Heart left ventricle (tissue), 16 donors: ENCODE results near the gene BLID. TPM values are rescaled to one million over a fixed set of nuclear protein-coding genes. Genes with fewer than 3 reads are reported as not detected.
A peak's percentile ranks its signal among the peaks of the same experiment; 100 is the strongest.

Source experiments
- ATAC-seq, 4 donors: fragments of 200-7000 bp; cut with Tn5 transposase; one replicate each; pipeline ENCODE4 v1.9.1; 2020 to 2022; ENCODE audit warnings: moderate library complexity in 4 of 4, mild to moderate bottlenecking in 3 of 4, moderate number of reproducible peaks in 1 of 4
- DNase-seq, 5 donors: peaks; one replicate each; pipeline ENCODE4 v3.0.0-alpha.2; 2020
- H3K27ac ChIP-seq, 12 donors: fragments of 200-600 bp; sonication (generic) in 4 of 12; one replicate each; pipeline versions ENCODE4 v1.5.0 to v1.8.0; 2016 to 2022; ENCODE audit warnings: mild to moderate bottlenecking in 2 of 12
- H3K27me3 ChIP-seq, 9 donors: fragments of 200-600 bp; sonication (generic) in 2 of 9; one replicate each; pipeline versions ENCODE4 v1.5.1 to v1.8.0; 2016 to 2022; ENCODE audit warnings: mild to moderate bottlenecking in 3 of 9
- H3K36me3 ChIP-seq, 9 donors: fragments of 200-600 bp; sonication (generic) in 2 of 9; one replicate each; pipeline versions ENCODE4 v1.5.0 to v1.8.0; 2018 to 2022; ENCODE audit warnings: mild to moderate bottlenecking in 2 of 9
- H3K4me1 ChIP-seq, 12 donors: fragments of 200-600 bp; sonication (generic) in 4 of 12; one replicate each; pipeline versions ENCODE4 v1.5.0 to v1.8.0; 2016 to 2022; ENCODE audit warnings: mild to moderate bottlenecking in 3 of 12
- H3K4me3 ChIP-seq, 12 donors: fragments of 200-600 bp; sonication (generic) in 4 of 12; one replicate each; pipeline versions ENCODE4 v1.5.0 to v1.8.0; 2017 to 2022; ENCODE audit warnings: mild to moderate bottlenecking in 9 of 12, moderate library complexity in 4 of 12
- H3K9me3 ChIP-seq, 12 donors: fragments of 200-600 bp; sonication (generic) in 4 of 12; one replicate each; pipeline versions ENCODE4 v1.5.0 to v1.8.0; 2016 to 2022; ENCODE audit warnings: mild to moderate bottlenecking in 1 of 12
- CTCF ChIP-seq, 12 donors: fragments of 200-600 bp; sonication (generic) in 4 of 12; IDR thresholded peaks; one replicate each; pipeline versions ENCODE4 v1.5.0 to v1.8.0; 2018 to 2022; ENCODE audit warnings: antibody characterized with exemption in 12 of 12, mild to moderate bottlenecking in 5 of 12
- POLR2A ChIP-seq, 2 donors: fragments of 450-650 bp; IDR thresholded peaks; one replicate each; pipeline ENCODE4 v1.6.1; 2017; ENCODE audit warnings: antibody characterized with exemption in 2 of 2, mild to moderate bottlenecking in 2 of 2, moderate library complexity in 2 of 2
- WGBS, 4 donors: extraction: QIAGEN DNeasy Blood & Tissue Kit in 2 of 4; methylation state at CpG; one replicate each; pipeline versions ENCODE4 v1.1.5 to v1.1.7; 2013 to 2018; 5-methylcytosine and 5-hydroxymethylcytosine counted together
- intact Hi-C, 10 donors: fragments of 100-400 bp; cut with DNase I; formaldehyde crosslinking; loops; one replicate each; pipeline versions ENCODE4 v1.11.1 to v1.14.2; 2022
- polyA plus RNA-seq, 2 donors: library from polyadenylated mRNA; stranded (reverse); fragments of 200-250 nt; gene quantifications; one replicate each; pipeline ENCODE4 v1.2.3, GENCODE V29; 2013
- total RNA-seq, 9 donors: library from RNA; depleted of rRNA in 2 of 9; stranded (reverse); fragments of >200 nt in 2 of 9; fragmentation: NEBNext Ultra II Directional in 3 of 9; extraction: Animal tissue kit (Norgen Biotek cat#: 25700) in 3 of 9; gene quantifications; one replicate each; pipeline versions ENCODE4 v1.1.0 to v1.2.4, GENCODE V29; 2016 to 2023
- donor health status: ischemic (EF 13 %, LVEDD 7.1; RV severe dilation, severe dysfunction).
- donor health status: healthy with polysubstance abuse.
- donor health status: DM: no; HTN: yes; CAD: no.
- donor health status: DM: no; HTN: no; CAD: no.
- donor health status: ischemic (EF 25% LVEDD 6.9; RV normal size, moderate dysfunction).
- donor health status: ischemic (EF 25% LVEDD 5.7; RV mildly dilated, moderate dysfunction).
- donor health status: healthy.
- donor health status: DM: yes; HTN: yes; CAD: no.
- donor health status: ischemic (EF 35%, LVEDD 5.7; RV mildly dilated, moderate dysfunction).
- donor health status: nonischemic (EF 11% LVEDD 7.7; RV severe dilation, severe dysfunction).
- donor health status: DM: yes; HTN: yes; CAD: no.
- donor health status: PGD.
- donor health status: ischemic (EF 29% LVEDD 5.4; RV normal size, mild dysfunction).
- donor health status: nonischemic (EF 23%, LVEDD 6.1; RV moderate dilation, normal function).

BLID gene
- total and polyA plus RNA-seq, 11 donors = not detected

- ATAC-seq (peak in 1 of 4 donors; percentile 19), DNase-seq (no peak)
- WGBS, 4 donors = 51 to 63% (median 59%) methylated on average over 3 of the region's 3 CpGs
- Histone ChIP-seq H3K27ac (peak overlapping the region; percentile 13 to 87 (median 48)), H3K4me1 (peaks cover 0 to 41% (median 6%) of the 10 kb centered on the region in 12 donors), H3K36me3 (peaks cover 0 to 19% (median 0%) of the 10 kb centered on the region in 9 donors), H3K4me3 (no peak overlapping the region), H3K27me3 (no peaks in the 10 kb centered on the region), H3K9me3 (no peaks in the 10 kb centered on the region)
- intact Hi-C loops = loop anchor here in 1 of 10 donors (10.0 kb wide), 1 partner anchor 51 kb away; no protein-coding TSS in a partner anchor
- TF ChIP-seq CTCF (IDR thresholded peaks at IDR 0.05) (no peak), POLR2A (IDR thresholded peaks at IDR 0.05) (no peak)
Measured at GRCh38 chr11:122085712-122086111, 30.3 kb downstream of the BLID start.

GRCh38 chr11:122085264-122085663 lies 30.8 kb downstream of the BLID start:
- Histone ChIP-seq H3K4me1 (peaks cover 0 to 37% (median 6%) of the 10 kb centered on the region in 12 donors), H3K27ac (peak overlapping the region; percentile 13 to 87 (median 55)), H3K4me3 (no peak overlapping the region), H3K9me3 (no peaks in the 10 kb centered on the region), H3K27me3 (no peaks in the 10 kb centered on the region), H3K36me3 (peaks cover 0 to 15% (median 0%) of the 10 kb centered on the region in 9 donors)
- no peak for TF ChIP-seq POLR2A (IDR thresholded peaks at IDR 0.05)
- TF ChIP-seq CTCF (IDR thresholded peaks at IDR 0.05) = no peak
- ATAC-seq (peak; percentile 86 to 93 (median 90)), DNase-seq (no peak)
- 14 to 26% (median 19%) methylated on average over 1 of the region's 1 CpG for WGBS, 4 donors
- intact Hi-C loops = loop anchor here in 1 of 10 donors (10.0 kb wide), 1 partner anchor 50 kb away; no protein-coding TSS in a partner anchor

- no peaks in the 10 kb centered on the region for H3K27me3 ChIP-seq
- peaks cover 0 to 25% (median 6%) of the 10 kb centered on the region in 12 donors for H3K4me1 ChIP-seq
- intact Hi-C loops = loop anchor here in 1 of 10 donors (10.0 kb wide), 1 partner anchor 47 kb away; no protein-coding TSS in a partner anchor
- WGBS, 4 donors = 78 to 95% (median 88%) methylated on average over 2 of the region's 2 CpGs
- no peaks in the 10 kb centered on the region for H3K36me3 ChIP-seq
- TF ChIP-seq POLR2A (IDR thresholded peaks at IDR 0.05) = no peak
- no peak for TF ChIP-seq CTCF (IDR thresholded peaks at IDR 0.05)
- no peaks in the 10 kb centered on the region for H3K9me3 ChIP-seq
- no peak overlapping the region for H3K4me3 ChIP-seq
- H3K27ac ChIP-seq = no peak overlapping the region
- ATAC-seq (no peak), DNase-seq (no peak)
Measured at GRCh38 chr11:122082205-122082604, 33.8 kb downstream of the BLID start.

GRCh38 chr11:122081073-122081472 lies 34.9 kb downstream of the BLID start:
- H3K9me3 ChIP-seq = no peaks in the 10 kb centered on the region
- no peak for TF ChIP-seq POLR2A (IDR thresholded peaks at IDR 0.05)
- no peak for TF ChIP-seq CTCF (IDR thresholded peaks at IDR 0.05)
- peaks cover 0 to 25% (median 6%) of the 10 kb centered on the region in 12 donors for H3K4me1 ChIP-seq
- no peak overlapping the region for H3K27ac ChIP-seq
- intact Hi-C loops = loop anchor here in 1 of 10 donors (10.0 kb wide), 1 partner anchor 46 kb away; no protein-coding TSS in a partner anchor
- DNase-seq (no peak), ATAC-seq (no peak)
- H3K36me3 ChIP-seq = no peaks in the 10 kb centered on the region
- H3K27me3 ChIP-seq = no peaks in the 10 kb centered on the region
- no peak overlapping the region for H3K4me3 ChIP-seq
